HG02885 (cell line): Measurements from ENCODE around the gene FGD4.

ENCODE experiments used
- ATAC-seq: cut with Tn5 transposase; IDR thresholded peaks from one replicate; pipeline ENCODE4 v1.9.1; 2021; ENCODE audit warnings: mild to moderate bottlenecking; ENCODE audit not compliant: unreplicated experiment, poor library complexity

Gene FGD4

DNA sequence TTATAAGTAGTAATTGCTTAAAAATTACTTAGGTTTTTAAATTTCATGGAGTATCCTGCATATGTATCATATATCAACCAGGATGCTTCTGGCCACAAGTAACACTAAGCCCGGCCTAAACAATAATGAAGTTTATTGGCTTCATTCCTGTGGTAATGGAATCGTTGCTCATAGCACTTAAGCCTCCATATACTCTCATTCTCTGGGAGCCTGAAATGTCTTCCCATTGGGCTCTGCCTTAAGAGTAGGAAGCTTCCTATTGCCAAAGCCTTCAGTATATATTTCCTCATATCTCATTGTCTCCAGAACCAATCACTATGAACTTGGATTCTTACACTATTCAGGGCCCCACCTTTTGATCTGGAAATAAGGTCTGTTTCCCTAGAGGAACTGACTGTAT lies 195.9 kb downstream of the FGD4 start:
- ATAC-seq: no peak

DNA sequence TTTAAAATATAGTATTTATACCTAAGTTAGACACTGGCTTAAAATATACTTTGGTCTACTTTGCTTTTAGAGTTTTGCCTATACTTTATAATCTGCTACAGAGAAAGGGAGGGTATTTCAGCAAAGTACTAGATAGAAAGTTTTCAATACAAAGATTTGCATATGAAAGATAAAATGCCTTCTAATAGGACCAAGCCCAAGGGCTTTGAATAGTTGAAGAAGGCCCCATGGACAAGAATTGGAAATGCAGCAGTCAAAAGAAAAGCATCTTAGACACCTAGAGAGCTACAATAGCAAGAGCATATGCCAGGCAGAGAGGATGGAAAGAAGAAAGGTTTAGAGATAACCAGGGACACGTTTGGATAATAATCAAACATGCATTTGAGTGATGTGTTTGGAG lies 196.7 kb downstream of the FGD4 start:
- ATAC-seq: no peak

DNA sequence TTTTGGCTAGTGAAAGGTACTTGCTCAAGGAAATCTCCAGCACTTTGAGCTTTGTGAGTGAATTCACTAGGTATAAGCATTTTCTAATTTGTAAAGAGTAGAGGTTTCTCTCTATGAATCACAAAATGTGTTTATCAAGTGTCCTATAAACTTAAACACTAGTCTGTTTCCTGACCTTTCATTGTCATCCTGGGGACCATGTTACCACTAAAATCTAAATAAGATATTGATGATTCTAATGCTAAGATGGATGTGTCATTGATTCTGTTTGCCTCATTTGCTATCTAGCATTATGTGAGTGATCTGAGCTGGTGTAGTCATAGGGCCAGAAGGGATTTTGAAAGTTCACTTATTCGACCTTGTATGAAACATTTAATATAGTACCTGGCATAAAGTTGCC lies 199.3 kb downstream of the FGD4 start:
- no peak for ATAC-seq

DNA sequence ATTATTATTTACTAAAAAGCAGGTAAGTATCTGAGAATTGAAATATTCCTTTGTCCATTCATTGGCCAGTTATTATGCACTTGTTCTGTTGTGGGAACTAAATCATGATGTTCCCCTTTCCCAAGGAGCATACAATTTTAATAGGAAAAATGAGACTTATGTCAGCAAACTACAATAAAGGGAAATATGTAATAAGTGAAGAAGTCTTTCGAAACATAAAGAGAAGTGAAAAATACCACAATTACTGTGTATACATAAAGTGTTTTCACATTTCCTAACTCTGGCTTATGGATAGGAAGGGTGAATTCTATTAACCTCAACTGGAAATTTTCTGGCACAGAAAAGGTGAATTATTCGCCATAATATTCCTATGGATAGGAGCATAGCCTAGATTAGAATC lies 201.3 kb downstream of the FGD4 start:
- ATAC-seq: no peak

DNA sequence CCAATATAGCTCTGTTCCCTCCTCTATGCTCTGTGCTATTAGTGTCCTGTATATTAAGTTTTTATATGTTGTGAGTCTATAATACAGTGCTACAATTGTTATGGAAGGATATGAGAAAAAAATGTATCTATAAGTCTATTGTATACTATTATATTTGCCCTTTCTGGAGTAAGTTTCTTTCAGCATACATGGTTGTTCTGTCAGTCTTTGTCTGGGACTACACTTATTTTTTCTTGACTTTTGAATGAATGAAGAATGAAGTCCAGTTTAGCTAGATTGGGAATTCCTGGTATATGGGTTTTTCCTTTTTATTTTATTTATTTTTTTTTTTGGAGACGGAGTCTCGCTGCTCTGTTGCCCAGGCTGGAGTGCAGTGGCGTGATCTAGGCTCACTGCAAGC lies 203.7 kb downstream of the FGD4 start:
- no peak for ATAC-seq

DNA sequence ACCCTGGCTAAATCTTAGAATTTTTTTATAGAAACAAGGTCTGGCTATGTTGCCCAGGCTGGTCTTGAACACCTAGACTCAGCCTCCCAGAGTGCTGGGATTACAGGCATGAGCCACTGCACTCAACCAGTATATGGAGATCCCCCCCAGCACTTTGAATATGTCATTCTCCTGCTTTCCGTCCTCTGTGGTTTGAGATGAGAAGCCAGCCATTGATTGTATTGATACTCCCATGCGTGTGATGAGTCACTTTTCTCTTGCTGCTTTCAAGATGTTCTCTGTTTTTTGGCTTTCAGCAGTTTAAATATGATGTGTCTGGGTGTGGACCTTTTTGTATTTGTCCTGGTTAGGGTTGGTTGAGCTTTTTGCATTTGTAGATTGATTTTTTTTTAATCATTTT lies 204.5 kb downstream of the FGD4 start:
- peak; percentile 95 for ATAC-seq

DNA sequence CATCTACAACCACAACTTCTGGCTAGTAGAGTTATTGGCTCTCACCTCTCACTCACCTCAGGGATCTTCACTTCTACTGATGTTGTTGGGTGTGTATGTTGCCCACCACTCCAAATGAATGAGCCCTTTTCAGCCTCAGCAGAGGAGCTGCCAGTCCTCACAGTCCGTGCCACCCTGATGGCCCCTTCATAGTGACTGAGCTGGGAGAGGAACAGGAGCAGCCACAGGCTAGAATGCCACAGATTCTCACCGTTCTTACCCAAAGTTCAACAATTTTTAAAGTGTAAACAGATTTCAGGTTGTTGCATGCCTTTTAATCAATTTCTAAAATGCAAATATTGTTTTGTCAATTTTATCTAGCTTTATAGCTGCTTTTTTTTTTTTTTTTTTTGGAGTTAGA lies 205.2 kb downstream of the FGD4 start:
- no peak for ATAC-seq

DNA sequence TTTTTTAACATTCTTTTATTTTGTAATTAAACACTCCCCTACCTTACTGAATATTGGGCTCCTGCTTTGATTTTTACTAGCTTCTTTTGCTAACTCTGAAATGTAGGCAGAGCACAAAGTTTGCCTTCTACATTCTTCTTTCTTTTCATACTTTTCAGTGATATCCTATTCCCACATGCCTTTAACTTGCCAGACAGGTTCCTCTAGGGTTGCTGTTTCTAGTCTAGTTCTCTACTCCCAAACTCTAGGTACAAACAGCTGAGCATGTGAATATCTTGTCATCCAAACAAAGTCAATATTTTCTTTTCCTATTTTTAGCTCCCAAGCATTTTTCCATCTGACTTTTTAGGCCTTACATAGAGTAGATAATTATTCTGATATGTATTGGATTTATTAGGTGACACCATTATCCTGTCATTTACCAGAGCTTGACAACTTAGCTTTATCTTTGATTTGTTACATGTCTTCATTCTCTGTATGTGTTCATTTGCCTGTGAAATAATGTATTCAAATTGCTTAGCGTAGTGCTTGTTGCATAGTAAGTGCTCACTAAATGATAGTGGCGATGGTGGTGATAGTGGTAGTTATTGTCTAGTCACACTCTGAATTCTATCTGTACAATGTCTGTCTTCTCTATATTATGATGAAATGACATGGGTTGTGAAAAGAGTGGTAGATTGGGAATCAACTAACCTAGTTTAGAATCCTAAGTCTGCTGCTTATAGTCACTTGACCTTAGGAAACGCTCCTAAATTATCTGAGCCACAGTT lies 206.2 kb downstream of the FGD4 start:
- ATAC-seq: no peak

DNA sequence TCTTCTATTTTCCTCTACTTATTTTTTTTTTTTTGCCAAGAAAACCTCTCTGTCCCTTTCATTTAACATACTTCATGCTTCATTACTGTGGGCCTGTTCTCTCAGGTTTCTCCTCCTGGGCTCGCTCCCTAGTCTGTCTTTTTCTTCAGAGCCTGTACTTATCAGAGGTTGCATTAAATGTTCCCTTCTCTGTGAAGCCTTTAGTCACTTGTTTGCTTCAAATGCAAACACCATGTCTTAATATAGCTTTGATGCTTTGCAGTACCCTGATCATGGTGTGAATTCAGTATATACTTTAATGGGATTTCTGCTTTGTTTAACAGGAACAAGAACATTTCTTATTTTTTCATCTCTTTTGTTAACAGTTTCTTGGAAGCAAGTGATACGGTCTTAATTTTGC lies 207.1 kb downstream of the FGD4 start:
- ATAC-seq: no peak

DNA sequence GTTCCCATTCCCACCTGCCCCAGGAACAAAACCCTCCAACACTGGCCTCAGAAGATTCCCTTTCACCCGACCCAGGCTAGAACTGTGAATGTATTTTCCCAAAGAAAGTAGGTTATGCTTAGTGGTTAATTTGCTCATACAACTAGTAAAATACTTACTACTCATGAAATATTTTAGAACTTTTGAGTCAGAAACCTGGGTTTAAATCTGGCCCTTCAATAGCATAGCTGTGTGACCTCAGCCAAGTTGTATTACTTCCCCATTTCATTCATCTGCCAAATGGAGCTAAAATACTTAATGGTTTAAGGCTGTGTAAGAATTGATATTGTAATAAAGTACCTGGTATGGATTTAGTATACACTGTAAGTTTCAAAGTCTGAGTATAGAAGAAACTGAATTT lies 210.6 kb downstream of the FGD4 start:
- peak; percentile 80 for ATAC-seq

DNA sequence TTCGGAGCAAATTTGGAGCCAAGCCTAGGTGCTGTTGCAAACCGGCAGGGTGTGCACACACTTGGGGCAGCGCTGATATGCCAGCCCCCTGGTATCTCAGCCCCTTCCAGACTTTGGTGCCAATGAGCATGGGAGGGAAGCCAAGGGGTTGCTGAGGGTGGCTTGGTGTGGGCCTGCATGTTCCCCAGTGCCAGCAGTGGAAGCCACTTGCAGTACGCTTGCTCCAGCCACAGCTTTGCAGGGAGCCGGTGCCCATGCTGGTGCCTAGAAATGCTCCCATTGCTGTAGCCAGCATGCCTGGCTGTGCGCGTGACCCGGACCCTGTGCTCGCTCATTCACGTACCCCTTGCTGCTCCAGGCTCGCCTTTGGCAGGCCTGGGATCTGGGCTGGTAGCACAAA lies 212.6 kb downstream of the FGD4 start:
- no peak for ATAC-seq

DNA sequence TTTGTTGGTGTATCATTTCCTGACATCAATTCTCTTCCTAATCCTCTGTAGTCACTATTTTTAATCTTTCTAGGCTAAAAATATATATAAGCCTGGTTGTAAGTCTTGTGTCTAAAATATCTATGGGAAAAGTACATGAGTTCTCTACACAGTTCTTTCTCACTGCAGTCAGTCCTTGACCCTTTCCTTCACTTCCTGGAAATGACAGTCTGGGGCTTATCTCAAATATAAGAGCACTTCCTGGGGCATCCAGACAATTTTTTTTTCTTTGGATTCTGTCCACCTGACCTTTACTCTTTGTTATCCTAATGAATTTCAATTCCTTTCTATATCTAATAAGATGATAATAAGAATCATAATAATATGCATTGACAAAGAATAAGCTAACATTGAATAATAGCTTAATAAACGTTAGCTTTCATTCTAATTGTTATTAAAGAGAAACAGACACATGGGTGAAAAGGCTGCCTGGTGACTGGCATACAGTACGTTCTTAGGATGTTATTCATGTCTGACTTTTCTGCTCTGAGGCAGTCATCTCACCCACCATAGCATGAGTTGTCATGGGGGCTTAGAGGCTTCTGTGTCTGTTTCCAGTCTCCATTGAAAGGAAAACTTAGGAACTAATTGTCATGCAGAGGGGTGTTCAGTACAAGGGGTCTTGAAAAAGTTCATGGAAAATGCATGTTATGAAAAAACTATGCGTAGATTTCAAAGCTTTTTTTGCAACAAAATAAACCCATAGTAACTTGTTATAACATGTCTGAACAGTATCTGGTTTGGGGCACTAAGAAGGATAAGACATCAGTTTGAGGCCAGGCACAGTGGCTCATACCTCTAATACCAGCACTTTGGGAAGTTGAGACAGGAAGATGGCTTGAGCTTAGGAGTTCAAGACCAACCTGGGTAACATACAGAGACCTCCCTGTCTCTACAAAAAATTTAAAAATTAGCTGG lies 213.6 kb downstream of the FGD4 start:
- no peak for ATAC-seq

DNA sequence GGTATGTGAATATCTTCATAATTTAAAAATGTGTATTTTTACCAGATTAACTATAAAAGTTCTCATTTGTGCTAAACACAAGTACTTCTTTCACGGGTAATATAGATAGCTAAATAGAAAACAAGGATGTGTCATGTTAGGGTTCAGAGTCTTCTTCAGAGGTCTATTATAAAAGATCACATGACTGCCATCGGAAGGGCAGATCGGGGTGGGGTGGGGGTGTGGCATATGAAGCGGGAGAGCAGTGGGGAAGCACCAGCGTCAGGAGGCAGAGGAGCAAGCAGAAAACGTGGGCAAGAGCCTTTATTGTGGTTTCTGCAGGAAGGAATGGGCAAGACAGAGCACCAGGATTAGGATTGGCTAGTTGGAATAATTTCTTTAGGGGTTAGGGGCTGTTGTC lies 216.1 kb downstream of the FGD4 start:
- no peak for ATAC-seq

DNA sequence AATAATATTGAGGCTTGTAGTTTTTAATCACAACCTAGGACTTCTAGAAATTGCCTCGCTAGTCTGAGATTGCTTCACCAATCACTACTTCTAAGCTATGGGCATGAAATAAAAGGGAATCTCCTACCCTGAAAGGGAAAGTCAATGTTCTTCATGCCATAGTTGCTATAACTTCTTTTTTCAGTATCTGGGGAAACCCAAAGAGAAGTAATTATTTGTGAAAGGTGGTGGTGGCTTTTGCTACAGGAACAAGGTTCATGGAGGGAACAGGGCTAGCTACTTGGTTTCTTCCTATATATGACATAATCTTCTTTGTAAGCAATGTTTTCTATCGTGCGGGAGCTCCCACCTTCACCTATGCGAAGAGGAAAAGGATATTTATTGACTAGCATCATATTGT lies 218.2 kb downstream of the FGD4 start:
- ATAC-seq: no peak

DNA sequence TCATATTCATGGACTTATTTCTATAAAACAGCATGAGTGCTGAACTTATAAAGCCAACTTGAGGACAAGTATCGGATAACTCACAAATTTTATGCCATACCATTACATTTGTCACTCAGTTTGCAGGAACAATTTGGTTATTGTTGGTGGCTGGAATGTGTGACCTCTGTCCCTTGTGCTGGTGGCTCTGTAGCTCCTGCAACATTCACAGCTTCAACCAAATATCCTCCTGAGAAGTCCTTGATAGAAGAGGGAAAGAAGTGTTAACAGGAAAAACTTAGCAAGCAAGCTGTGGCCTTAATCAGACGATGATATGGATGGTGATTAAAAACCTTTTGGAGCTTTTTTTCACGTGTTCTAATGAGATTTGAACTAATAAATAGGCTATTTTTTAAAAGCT lies 218.8 kb downstream of the FGD4 start:
- ATAC-seq: no peak

DNA sequence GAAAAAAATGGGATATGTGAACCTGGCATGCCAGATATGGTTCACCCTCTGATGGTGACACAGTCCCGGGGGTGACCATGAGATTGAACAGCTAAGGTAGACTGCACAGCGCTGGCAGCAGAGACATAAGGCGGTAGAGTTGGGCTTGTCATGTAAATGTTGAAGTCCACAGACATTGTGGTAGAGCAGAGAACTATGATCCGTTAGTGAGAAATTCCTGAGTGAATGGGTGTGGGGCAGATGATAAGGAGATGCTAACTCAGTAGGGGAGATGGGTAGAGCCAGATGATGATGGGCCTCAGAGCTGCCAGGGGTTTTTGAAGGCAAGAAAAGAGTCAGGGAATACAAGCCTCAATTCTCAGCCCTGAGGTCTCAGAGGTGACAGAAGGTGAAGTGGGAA lies 228.6 kb downstream of the FGD4 start:
- ATAC-seq: no peak

DNA sequence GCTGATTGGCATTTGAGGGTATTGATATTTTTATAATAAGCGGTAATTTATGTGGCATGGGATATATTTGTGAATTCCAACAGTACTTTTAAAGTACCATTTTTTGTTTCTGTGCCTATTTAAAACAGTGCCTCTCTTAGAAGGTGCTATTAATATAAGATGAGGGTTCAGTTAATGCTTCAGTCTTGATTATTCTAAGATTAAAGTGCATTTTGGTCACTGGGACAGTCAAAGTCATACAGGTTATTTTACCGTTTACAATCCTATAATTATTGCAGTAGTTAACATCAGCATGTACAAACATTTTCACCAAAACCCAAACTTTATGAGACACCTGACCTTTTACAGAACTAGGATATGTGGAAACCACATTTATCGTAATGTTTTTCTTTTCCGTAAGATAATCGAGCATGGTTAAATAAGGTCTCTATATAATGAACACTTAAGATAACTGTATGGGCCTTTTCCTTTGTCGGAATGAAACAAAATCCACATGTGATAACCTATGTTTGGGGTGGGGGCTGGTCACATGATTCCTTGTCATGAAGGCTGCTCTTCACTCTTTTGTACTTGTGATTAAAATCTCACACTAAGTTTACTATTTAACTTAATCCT lies 242.0 kb downstream of the FGD4 start:
- ATAC-seq: no peak

DNA sequence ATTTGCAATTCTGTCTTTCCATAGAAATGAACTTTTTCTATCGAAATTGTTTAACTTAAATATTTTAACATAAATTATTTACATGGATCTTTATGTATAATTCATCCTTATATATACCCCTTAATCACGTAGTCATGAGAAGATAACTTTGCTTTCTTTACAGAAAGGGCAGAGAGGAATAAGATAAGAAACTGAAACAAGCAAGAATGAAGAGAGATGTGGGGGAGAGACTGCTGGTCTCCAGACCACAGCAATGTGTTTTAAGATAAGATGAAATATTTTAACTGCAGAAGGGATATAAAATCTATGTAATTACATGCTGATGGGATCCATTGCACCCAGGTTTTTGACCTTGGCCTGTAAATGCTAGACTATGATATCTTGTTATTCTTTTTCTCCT lies 245.1 kb downstream of the FGD4 start:
- no peak for ATAC-seq

DNA sequence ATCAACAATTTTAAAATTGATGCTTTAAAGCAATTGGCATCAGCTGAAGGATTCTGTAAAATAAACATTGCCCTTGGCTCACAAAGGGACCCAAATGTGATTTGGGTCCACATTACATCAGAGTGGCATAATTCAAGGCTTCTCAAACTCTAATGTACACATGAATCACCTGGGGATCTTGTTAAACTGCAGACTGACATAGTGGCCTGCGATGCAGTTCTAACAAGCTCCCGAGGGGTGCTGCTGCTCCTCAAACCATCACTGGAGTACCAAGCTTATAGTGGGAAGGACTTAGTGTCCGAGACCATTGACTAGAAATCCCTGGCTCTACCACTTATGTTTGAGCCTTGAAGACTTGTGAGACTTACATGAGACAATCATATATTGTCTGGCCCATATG lies 247.9 kb downstream of the FGD4 start:
- no peak for ATAC-seq

DNA sequence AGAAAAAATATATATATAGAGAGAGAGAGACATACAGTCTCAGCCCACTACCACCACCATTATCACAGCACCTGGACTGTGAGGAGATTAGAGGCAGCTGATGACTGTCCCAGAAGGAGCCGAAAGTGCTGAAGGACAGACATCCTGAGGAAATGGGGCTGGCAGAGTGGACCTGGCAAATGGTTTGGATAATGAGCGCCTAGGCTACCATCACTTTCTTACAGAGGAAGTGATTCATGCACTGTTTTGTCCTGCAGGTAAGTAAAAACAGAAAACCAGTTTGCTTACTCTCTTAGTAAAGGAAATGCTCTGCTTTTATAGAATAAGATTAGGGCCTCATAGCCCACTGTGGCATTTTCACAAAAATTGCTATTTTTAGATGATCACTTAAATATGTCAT lies 251.2 kb downstream of the FGD4 start:
- no peak for ATAC-seq
